OCI-LY7 (cell line): ENCODE results near the gene ELAVL3.

Experiments used
- CTCF ChIP-seq: fragments of 200-600 bp; sonication (generic); conservative IDR thresholded peaks from 2 replicates; pipeline ENCODE4 v1.5.1; 2014; ENCODE audit warnings: mild to moderate bottlenecking, antibody characterized with exemption, low read length, moderate library complexity, mixed read lengths
- EZH2phosphoT487 ChIP-seq: fragments of 200-600 bp; sonication (generic); IDR thresholded peaks from 2 replicates; pipeline ENCODE4 v1.6.1; 2018; ENCODE audit warnings: low read depth, borderline replicate concordance, mild to moderate bottlenecking, mixed run types, antibody characterized with exemption, low read length, moderate library complexity, mixed read lengths

GRCh38 chr19:11495885-11496284 is 15.0 kb upstream of the ELAVL3 start:
- no peak for TF ChIP-seq CTCF
- no peak for TF ChIP-seq EZH2phosphoT487
